ENCODE data around the gene ITGA6. TPM values are rescaled to one million over a fixed set of nuclear protein-coding genes. Genes with fewer than 3 reads are reported as not detected.

Gene ITGA6
- total and polyA plus RNA-seq, 5 donors, result 14.8 to 38.3 (median 30.0) TPM

GRCh38 chr2:172431993-172432392, 4.6 kb downstream of the ITGA6 start:
- intact Hi-C loops (cut with DNase I), result no loop called here
- ATAC-seq (no peak), DNase-seq (no peak)
- H3K4me3 ChIP-seq (ENCODE audit: low read length), result no peak overlapping the region
- peaks cover 13% of the 10 kb centered on the region for H3K4me1 ChIP-seq (ENCODE audit: control insufficient read depth, insufficient read depth, low read length)
- 71% methylated on average over 2 of the region's 2 CpGs for WGBS
- no peaks in the 10 kb centered on the region for H3K9me3 ChIP-seq (ENCODE audit: control insufficient read depth, low read length)
- no peaks in the 10 kb centered on the region for H3K27me3 ChIP-seq (ENCODE audit: control insufficient read depth, insufficient read depth)
- no peak overlapping the region for H3K27ac ChIP-seq (ENCODE audit: low read length)

- Histone ChIP-seq H3K27me3 (ENCODE audit: control insufficient read depth, insufficient read depth) (no peaks in the 10 kb centered on the region), H3K27ac (ENCODE audit: low read length) (no peak overlapping the region), H3K4me3 (ENCODE audit: low read length) (no peak overlapping the region), H3K9me3 (ENCODE audit: control insufficient read depth, low read length) (no peaks in the 10 kb centered on the region), H3K4me1 (ENCODE audit: control insufficient read depth, insufficient read depth, low read length) (peaks cover 18% of the 10 kb centered on the region)
- no peak for DNase-seq
- WGBS, result 84% methylated on average over 3 of the region's 3 CpGs
- intact Hi-C loops (cut with DNase I), result no loop called here
- ATAC-seq, result no peak
These were observed 5.8 kb downstream of the ITGA6 start for GRCh38 chr2:172433144-172433543.

GRCh38 chr2:172434821-172435605, 7.6 kb downstream of the ITGA6 start:
- Histone ChIP-seq H3K4me1 (ENCODE audit: control insufficient read depth, insufficient read depth, low read length) (peaks cover 24% of the 10 kb centered on the region), H3K9me3 (ENCODE audit: control insufficient read depth, low read length) (no peaks in the 10 kb centered on the region), H3K27ac (ENCODE audit: low read length) (no peak overlapping the region), H3K27me3 (ENCODE audit: control insufficient read depth, insufficient read depth) (no peaks in the 10 kb centered on the region), H3K4me3 (ENCODE audit: low read length) (no peak overlapping the region)
- WGBS, result 73% methylated on average over 5 of the region's 5 CpGs
- intact Hi-C loops (cut with DNase I), result no loop called here
- ATAC-seq, result no peak
- DNase-seq, result no peak

- intact Hi-C loops (cut with DNase I), result no loop called here
- ATAC-seq, result no peak
- H3K4me1 ChIP-seq (ENCODE audit: control insufficient read depth, insufficient read depth, low read length), result peaks cover 24% of the 10 kb centered on the region
- H3K4me3 ChIP-seq (ENCODE audit: low read length), result no peak overlapping the region
- H3K27me3 ChIP-seq (ENCODE audit: control insufficient read depth, insufficient read depth), result no peaks in the 10 kb centered on the region
- no peak overlapping the region for H3K27ac ChIP-seq (ENCODE audit: low read length)
- no peak for DNase-seq
- 94% methylated on average over 4 of the region's 4 CpGs for WGBS
- H3K9me3 ChIP-seq (ENCODE audit: control insufficient read depth, low read length), result no peaks in the 10 kb centered on the region
These were observed 8.2 kb downstream of the ITGA6 start for GRCh38 chr2:172435606-172435911.

GRCh38 chr2:172436889-172437288, 9.5 kb downstream of the ITGA6 start:
- intact Hi-C loops (cut with DNase I), result no loop called here
- Histone ChIP-seq H3K9me3 (ENCODE audit: control insufficient read depth, low read length) (no peaks in the 10 kb centered on the region), H3K27ac (ENCODE audit: low read length) (no peak overlapping the region), H3K27me3 (ENCODE audit: control insufficient read depth, insufficient read depth) (no peaks in the 10 kb centered on the region), H3K4me1 (ENCODE audit: control insufficient read depth, insufficient read depth, low read length) (peaks cover 24% of the 10 kb centered on the region), H3K4me3 (ENCODE audit: low read length) (no peak overlapping the region)
- 88% methylated on average over 1 of the region's 1 CpG for WGBS
- DNase-seq, result no peak
- no peak for ATAC-seq

- H3K9me3 ChIP-seq (ENCODE audit: control insufficient read depth, low read length), result no peaks in the 10 kb centered on the region
- intact Hi-C loops (cut with DNase I), result no loop called here
- 83% methylated on average over 6 of the region's 6 CpGs for WGBS
- no peaks in the 10 kb centered on the region for H3K27me3 ChIP-seq (ENCODE audit: control insufficient read depth, insufficient read depth)
- ATAC-seq (no peak), DNase-seq (no peak)
- H3K4me1 ChIP-seq (ENCODE audit: control insufficient read depth, insufficient read depth, low read length), result peaks cover 30% of the 10 kb centered on the region
- H3K27ac ChIP-seq (ENCODE audit: low read length), result no peak overlapping the region
- no peak overlapping the region for H3K4me3 ChIP-seq (ENCODE audit: low read length)
These were observed 10.3 kb downstream of the ITGA6 start for GRCh38 chr2:172437419-172438341.

- peak; percentile 42 to 72 (median 59) for DNase-seq
- no peaks in the 10 kb centered on the region for H3K9me3 ChIP-seq (ENCODE audit: control insufficient read depth, low read length)
- intact Hi-C loops (cut with DNase I), result no loop called here
- H3K4me1 ChIP-seq (ENCODE audit: control insufficient read depth, insufficient read depth, low read length), result peaks cover 30% of the 10 kb centered on the region
- peak overlapping the region; percentile 30 for H3K27ac ChIP-seq (ENCODE audit: low read length)
- H3K4me3 ChIP-seq (ENCODE audit: low read length), result no peak overlapping the region
- WGBS, result 48% methylated on average over 8 of the region's 8 CpGs
- ATAC-seq, result peak; percentile 82 to 84
- H3K27me3 ChIP-seq (ENCODE audit: control insufficient read depth, insufficient read depth), result no peaks in the 10 kb centered on the region
These were observed 11.5 kb downstream of the ITGA6 start for GRCh38 chr2:172438741-172439508.

- Histone ChIP-seq H3K4me1 (ENCODE audit: control insufficient read depth, insufficient read depth, low read length) (peaks cover 27% of the 10 kb centered on the region), H3K27ac (ENCODE audit: low read length) (no peak overlapping the region), H3K27me3 (ENCODE audit: control insufficient read depth, insufficient read depth) (no peaks in the 10 kb centered on the region), H3K9me3 (ENCODE audit: control insufficient read depth, low read length) (no peaks in the 10 kb centered on the region), H3K4me3 (ENCODE audit: low read length) (no peak overlapping the region)
- ATAC-seq (no peak), DNase-seq (no peak)
- intact Hi-C loops (cut with DNase I), result no loop called here
- whole genome bisulfite sequencing, result 90% methylated on average over 2 of the region's 2 CpGs
These were observed 12.1 kb downstream of the ITGA6 start for GRCh38 chr2:172439509-172439860.

GRCh38 chr2:172439911-172440310, 12.5 kb downstream of the ITGA6 start:
- Histone ChIP-seq H3K27ac (ENCODE audit: low read length) (no peak overlapping the region), H3K4me1 (ENCODE audit: control insufficient read depth, insufficient read depth, low read length) (peaks cover 26% of the 10 kb centered on the region)
- intact Hi-C loops (cut with DNase I), result no loop called here

GRCh38 chr2:172440795-172441194, 13.4 kb downstream of the ITGA6 start:
- Histone ChIP-seq H3K27me3 (ENCODE audit: control insufficient read depth, insufficient read depth) (no peaks in the 10 kb centered on the region), H3K9me3 (ENCODE audit: control insufficient read depth, low read length) (no peaks in the 10 kb centered on the region), H3K4me3 (ENCODE audit: low read length) (no peak overlapping the region), H3K4me1 (ENCODE audit: control insufficient read depth, insufficient read depth, low read length) (peaks cover 21% of the 10 kb centered on the region), H3K27ac (ENCODE audit: low read length) (no peak overlapping the region)
- 65% methylated on average over 1 of the region's 1 CpG for WGBS
- DNase-seq (no peak), ATAC-seq (no peak)
- intact Hi-C loops (cut with DNase I), result no loop called here

More at GRCh38 chr2:172439911-172440310, 12.5 kb downstream of the ITGA6 start:
- Histone ChIP-seq H3K9me3 (ENCODE audit: control insufficient read depth, low read length) (no peaks in the 10 kb centered on the region), H3K4me3 (ENCODE audit: low read length) (no peak overlapping the region), H3K27me3 (ENCODE audit: control insufficient read depth, insufficient read depth) (no peaks in the 10 kb centered on the region)
- DNase-seq (no peak), ATAC-seq (no peak)
- WGBS, result 71% methylated on average over 1 of the region's 1 CpG

All from right cardiac atrium (tissue), 5 donors.